KMS-11 (cell line): ENCODE results near the gene TIMM17A.

Experiments
- H2AFZ ChIP-seq: fragments of 200-600 bp; sonication (generic); 2 replicates; pipeline ENCODE4 v1.6.1; 2016; ENCODE audit warnings: antibody characterized with exemption, mixed run types, low read depth
- H3K27ac ChIP-seq: fragments of 200-600 bp; sonication (generic); 2 replicates; pipeline ENCODE4 v1.6.1; 2016; ENCODE audit warnings: mild to moderate bottlenecking, mixed run types
- H3K27me3 ChIP-seq: fragments of 200-600 bp; sonication (generic); 2 replicates; pipeline ENCODE4 v1.6.1; 2017; ENCODE audit warnings: mild to moderate bottlenecking, low read depth, mixed run types, moderate library complexity; ENCODE audit not compliant: insufficient read depth
- H3K36me3 ChIP-seq: fragments of 200-600 bp; sonication (generic); 2 replicates; pipeline ENCODE4 v1.6.1; 2017; ENCODE audit warnings: mild to moderate bottlenecking, mixed run types; ENCODE audit not compliant: insufficient read depth
- H3K4me1 ChIP-seq: fragments of 200-600 bp; sonication (generic); 2 replicates; pipeline ENCODE4 v1.6.1; 2016; ENCODE audit warnings: mild to moderate bottlenecking, low read depth, mixed run types; ENCODE audit not compliant: poor library complexity, severe bottlenecking
- H3K4me2 ChIP-seq: fragments of 200-600 bp; sonication (generic); 2 replicates; pipeline ENCODE4 v1.7.0; 2016; ENCODE audit warnings: mild to moderate bottlenecking, mixed run types
- H3K4me3 ChIP-seq: fragments of 200-600 bp; sonication (generic); IDR thresholded peaks from 2 replicates; pipeline ENCODE4 v1.6.1; 2017; ENCODE audit warnings: low read depth, low read length, mixed read lengths; ENCODE audit not compliant: insufficient read depth
- H3K79me2 ChIP-seq: fragments of 200-600 bp; sonication (generic); 2 replicates; pipeline ENCODE4 v1.6.1; 2016; ENCODE audit warnings: low read depth, mixed run types; ENCODE audit not compliant: insufficient read depth
- H3K9ac ChIP-seq: fragments of 200-600 bp; sonication (generic); 2 replicates; pipeline ENCODE4 v1.6.1; 2016; ENCODE audit warnings: mild to moderate bottlenecking, mixed run types
- H4K20me1 ChIP-seq: fragments of 200-600 bp; sonication (generic); 2 replicates; pipeline ENCODE4 v1.6.1; 2016; ENCODE audit warnings: mild to moderate bottlenecking, mixed run types; ENCODE audit not compliant: insufficient read depth
- CTCF ChIP-seq: fragments of 200-600 bp; sonication (generic); conservative IDR thresholded peaks from 2 replicates; pipeline ENCODE4 v1.6.1; 2017; ENCODE audit warnings: low read depth, mild to moderate bottlenecking, antibody characterized with exemption, low read length, moderate library complexity, mixed read lengths

The TIMM17A gene

DNA sequence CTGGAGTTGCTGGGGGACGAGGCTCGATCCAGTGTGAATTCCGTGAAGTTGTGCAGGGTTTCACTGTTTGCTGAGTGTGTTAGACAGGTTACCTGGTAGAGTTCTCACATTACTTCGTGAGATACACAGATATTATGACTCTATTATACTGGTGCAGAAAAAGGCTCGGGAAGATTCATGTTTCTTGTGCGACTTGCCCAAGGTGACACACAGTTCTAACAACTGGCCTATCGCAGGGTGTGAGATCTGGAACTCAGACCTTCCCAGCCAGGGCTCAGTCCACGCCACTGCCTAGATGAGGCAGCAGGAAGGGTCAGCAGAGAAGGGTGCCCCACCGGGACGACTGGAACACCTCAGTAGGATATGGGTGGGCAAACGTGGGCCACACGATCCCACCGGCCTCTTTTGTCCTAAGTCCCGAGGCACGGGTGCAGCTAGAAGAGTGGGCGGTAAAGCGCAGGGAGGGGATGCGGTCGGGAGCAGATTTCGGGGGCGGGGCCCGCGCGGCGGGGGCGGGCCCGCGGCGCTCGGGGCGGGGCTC lies 26.8 kb downstream of the TIMM17A start:
- peaks cover 20% of the 10 kb centered on the region for H3K4me1 ChIP-seq
- H3K27ac ChIP-seq: no peak overlapping the region
- peak overlapping the region; percentile 93 for H3K4me2 ChIP-seq
- H2AFZ ChIP-seq: peak overlapping the region; percentile 92
- no peaks in the 10 kb centered on the region for H3K36me3 ChIP-seq
- no peak for TF ChIP-seq CTCF
- no peaks in the 10 kb centered on the region for H4K20me1 ChIP-seq
- no peaks in the 10 kb centered on the region for H3K27me3 ChIP-seq
- peak overlapping the region; percentile 20; the same call in 1 of the 2 replicates for H3K9ac ChIP-seq
- peak overlapping the region; percentile 76 for H3K4me3 ChIP-seq
- H3K79me2 ChIP-seq: peaks cover 17% of the 10 kb centered on the region; the same call in 1 of the 2 replicates

DNA sequence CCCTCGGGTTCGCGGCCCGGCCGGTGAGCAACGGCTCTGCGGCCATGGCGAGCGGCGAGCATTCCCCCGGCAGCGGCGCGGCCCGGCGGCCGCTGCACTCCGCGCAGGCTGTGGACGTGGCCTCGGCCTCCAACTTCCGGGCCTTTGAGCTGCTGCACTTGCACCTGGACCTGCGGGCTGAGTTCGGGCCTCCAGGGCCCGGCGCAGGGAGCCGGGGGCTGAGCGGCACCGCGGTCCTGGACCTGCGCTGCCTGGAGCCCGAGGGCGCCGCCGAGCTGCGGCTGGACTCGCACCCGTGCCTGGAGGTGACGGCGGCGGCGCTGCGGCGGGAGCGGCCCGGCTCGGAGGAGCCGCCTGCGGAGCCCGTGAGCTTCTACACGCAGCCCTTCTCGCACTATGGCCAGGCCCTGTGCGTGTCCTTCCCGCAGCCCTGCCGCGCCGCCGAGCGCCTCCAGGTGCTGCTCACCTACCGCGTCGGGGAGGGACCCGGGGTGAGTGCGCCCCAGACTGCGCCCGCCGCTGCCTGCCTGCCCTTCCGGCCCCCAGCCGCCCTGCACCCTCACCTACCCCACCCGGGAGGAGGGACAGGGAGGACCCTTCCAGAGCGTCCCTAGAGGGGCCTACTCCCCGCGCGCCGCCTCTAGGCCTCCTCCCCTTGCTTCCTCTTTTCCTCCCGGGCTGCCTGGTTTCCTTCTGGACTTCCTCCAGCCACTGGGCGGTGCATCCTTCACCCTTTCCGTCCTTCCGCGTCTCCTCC lies 27.5 kb downstream of the TIMM17A start, which contains the start of gene RNPEP:
RNPEP (plus strand) TSS at position 26 of the 757 bp plus-strand sequence; CDS start at position 45, 19 bp downstream.
- Histone ChIP-seq H3K36me3 (no peaks in the 10 kb centered on the region), H3K9ac (peak within 1 kb of the TSS; percentile 70), H2AFZ (peak within 1 kb of the TSS; percentile 92), H3K27ac (peak within 1 kb of the TSS; percentile 57), H4K20me1 (no peaks in the 10 kb centered on the region), H3K27me3 (no peaks in the 10 kb centered on the region), H3K4me3 (peak within 1 kb of the TSS; percentile 76), H3K4me2 (peak within 1 kb of the TSS; percentile 93), H3K4me1 (peaks cover 20% of the 10 kb centered on the region), H3K79me2 (peaks cover 17% of the 10 kb centered on the region; the same call in 1 of the 2 replicates)
- TF ChIP-seq CTCF: no peak

GRCh38 chr1:201983380-201983805 lies 28.1 kb downstream of the TIMM17A start:
- Histone ChIP-seq H3K27me3 (no peaks in the 10 kb centered on the region), H3K79me2 (peaks cover 23% of the 10 kb centered on the region; the same call in 1 of the 2 replicates), H3K4me3 (no peak overlapping the region), H3K4me2 (peak overlapping the region; percentile 92), H3K4me1 (peaks cover 20% of the 10 kb centered on the region), H3K9ac (peak overlapping the region; percentile 70; the same call in 1 of the 2 replicates), H4K20me1 (no peaks in the 10 kb centered on the region), H3K27ac (peak overlapping the region; percentile 57), H2AFZ (peak overlapping the region; percentile 92), H3K36me3 (no peaks in the 10 kb centered on the region)
- no peak for TF ChIP-seq CTCF

DNA sequence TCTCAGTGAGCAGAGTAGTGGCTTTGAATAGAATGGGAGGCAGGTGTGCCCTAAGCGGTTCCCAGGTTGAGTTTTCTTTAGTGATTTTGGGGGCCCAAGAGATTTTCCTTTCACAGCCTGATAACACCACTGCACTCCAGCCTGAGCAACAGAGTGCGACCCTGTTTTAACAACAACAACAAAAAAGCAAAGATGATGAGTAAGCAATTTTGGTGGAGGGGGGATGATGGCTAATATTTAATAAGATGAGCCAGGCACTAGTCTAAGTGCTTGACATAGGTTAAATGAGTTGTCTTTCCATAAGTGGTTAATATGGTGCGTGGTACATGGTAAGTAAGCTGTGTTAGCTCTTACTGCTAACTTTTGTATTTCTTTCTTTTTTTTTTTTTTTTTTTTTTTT lies 29.1 kb downstream of the TIMM17A start:
- no peak for TF ChIP-seq CTCF
- H3K79me2 ChIP-seq: peaks cover 25% of the 10 kb centered on the region; the same call in 1 of the 2 replicates
- H3K27me3 ChIP-seq: no peaks in the 10 kb centered on the region
- no peak overlapping the region for H2AFZ ChIP-seq
- H3K27ac ChIP-seq: no peak overlapping the region
- peaks cover 20% of the 10 kb centered on the region for H3K4me1 ChIP-seq
- no peaks in the 10 kb centered on the region for H3K36me3 ChIP-seq
- H4K20me1 ChIP-seq: no peaks in the 10 kb centered on the region
- H3K4me3 ChIP-seq: no peak overlapping the region
- no peak overlapping the region for H3K9ac ChIP-seq
- H3K4me2 ChIP-seq: no peak overlapping the region
